ENCODE measurements around the gene KLHL12. TPM values are rescaled to one million over a fixed set of nuclear protein-coding genes. Genes with fewer than 3 reads are reported as not detected.

The KLHL12 gene
- polyA plus RNA-seq, 2 of the 4 experiments (the other 2 are of a cell fraction) = 19.4 to 59.4 TPM

- FAIRE-seq (no peak), DNase-seq (ENCODE audit: low read depth in 1 of 2, low spot score in 1 of 2) (no peak)
Observed at GRCh38 chr1:202952818-202953217, 25.8 kb upstream of the KLHL12 start.

GRCh38 chr1:202952099-202952498, 25.1 kb upstream of the KLHL12 start:
- 88% methylated on average over 1 of the region's 1 CpG for WGBS (ENCODE audit: missing lambda C conversion rate)
- H3K27ac ChIP-seq = no peak overlapping the region
- POLR2A ChIA-PET = no interaction called here
- no peak overlapping the region for H3K4me3 ChIP-seq
- H3K4me2 ChIP-seq = no peak overlapping the region
- FAIRE-seq (no peak), ATAC-seq (no peak), DNase-seq (ENCODE audit: low read depth in 1 of 2, low spot score in 1 of 2) (no peak)
- H3K4me1 ChIP-seq = peaks cover 19% of the 10 kb centered on the region
- CTCF ChIA-PET = interaction anchor here (0.6 to 2.2 kb wide), 3 partner anchors 9 to 58 kb away, joined by 3 to 8 read pairs (median 3); no protein-coding TSS in a partner anchor
- H3K9me3 ChIP-seq = no peaks in the 10 kb centered on the region
- no peak for TF ChIP-seq REST (IDR thresholded peaks at IDR 0.05)
- no peak for TF ChIP-seq USF2 (IDR thresholded peaks at IDR 0.05)
- TF ChIP-seq TFCP2L1 (CRISPR knock-in tag; IDR thresholded peaks at IDR 0.05) = no peak
- no peak for TF ChIP-seq HMGXB4 (CRISPR knock-in tag; IDR thresholded peaks at IDR 0.05; ENCODE audit: borderline replicate concordance)
- TF ChIP-seq RARB (CRISPR knock-in tag; IDR thresholded peaks at IDR 0.05) = no peak
- TF ChIP-seq HOXB13 (CRISPR knock-in tag; IDR thresholded peaks at IDR 0.05; ENCODE audit: low read depth) = no peak
- TF ChIP-seq KDM5A (IDR thresholded peaks at IDR 0.05) = no peak
- TF ChIP-seq CTCF (IDR thresholded peaks at IDR 0.05) = no peak
- TF ChIP-seq NPAS2 (CRISPR knock-in tag; IDR thresholded peaks at IDR 0.05; ENCODE audit: borderline replicate concordance) = no peak
- TF ChIP-seq KDM1A (IDR thresholded peaks at IDR 0.05; ENCODE audit: low read depth) = no peak
- TF ChIP-seq NFE2L2 (conservative IDR thresholded peaks at IDR 0.05; ENCODE audit: low read length) = no peak
- no peak for TF ChIP-seq JUNB (IDR thresholded peaks at IDR 0.05)
- TF ChIP-seq ATOH8 (CRISPR knock-in tag; IDR thresholded peaks at IDR 0.05; ENCODE audit: low read depth) = no peak
- TF ChIP-seq MYC (IDR thresholded peaks at IDR 0.05; ENCODE audit: borderline replicate concordance, low read length) = no peak
- TF ChIP-seq ZC3H11A (IDR thresholded peaks at IDR 0.05) = no peak
- TF ChIP-seq CEBPB (IDR thresholded peaks at IDR 0.05) = no peak
- TF ChIP-seq EHMT2 (IDR thresholded peaks at IDR 0.05; ENCODE audit: low read depth) = no peak
- no peak for TF ChIP-seq HEYL (CRISPR knock-in tag; IDR thresholded peaks at IDR 0.05)
- no peak for TF ChIP-seq FOXS1 (CRISPR knock-in tag; IDR thresholded peaks at IDR 0.05)

More at GRCh38 chr1:202952818-202953217, 25.8 kb upstream of the KLHL12 start:
- 75% methylated on average over 4 of the region's 4 CpGs for WGBS (ENCODE audit: missing lambda C conversion rate)
- no peak for TF ChIP-seq JUN (IDR thresholded peaks at IDR 0.05)
- POLR2A ChIA-PET = interaction anchor here (0.5 to 1.4 kb wide), 3 partner anchors 23 to 32 kb away, joined by 3 to 4 read pairs (median 3); partner anchors contain the start of gene KLHL12
- Histone ChIP-seq H3K4me2 (no peak overlapping the region), H3K27ac (no peak overlapping the region), H3K9me3 (no peaks in the 10 kb centered on the region), H3K4me1 (peaks cover 21% of the 10 kb centered on the region), H3K4me3 (no peak overlapping the region)
- no peak for ATAC-seq
- CTCF ChIA-PET = interaction anchor here (0.6 to 2.2 kb wide), 2 partner anchors 10 to 57 kb away, joined by 3 to 8 read pairs; no protein-coding TSS in a partner anchor
